Measurements from ENCODE around the gene VAT1L. TPM values are rescaled to one million over a fixed set of nuclear protein-coding genes. Genes with fewer than 3 reads are reported as not detected.

VAT1L gene
- total and polyA plus RNA-seq, 9 donors = 0.05 to 2.3 (median 0.23) TPM

DNA sequence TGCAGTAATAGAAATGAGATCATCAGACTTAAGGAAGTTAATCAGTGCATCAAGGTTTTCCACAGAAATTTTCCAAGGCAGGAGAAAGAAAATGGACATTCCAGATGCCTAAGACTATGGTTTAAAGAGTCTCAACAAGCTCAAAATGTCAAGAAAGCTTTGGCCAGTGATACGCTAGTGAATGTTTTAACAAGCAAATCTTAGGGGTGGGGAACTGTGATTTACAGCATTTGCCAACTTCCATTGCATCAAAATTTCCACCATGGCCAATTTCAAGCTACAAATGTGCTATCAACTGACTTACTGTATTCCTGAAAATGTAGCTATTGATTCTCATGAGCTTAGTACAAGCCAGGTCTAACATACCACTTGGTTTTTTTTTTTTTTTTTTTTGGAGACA, 151.6 kb downstream of the VAT1L start:
- WGBS, 3 donors = 44 to 67% (median 52%) methylated on average over 1 of the region's 1 CpG
- Histone ChIP-seq H3K27me3 (no peaks in the 10 kb centered on the region), H3K36me3 (no peaks in the 10 kb centered on the region), H3K27ac (no peak overlapping the region), H3K4me3 (no peak overlapping the region), H3K9me3 (no peaks in the 10 kb centered on the region), H3K4me1 (ENCODE audit: insufficient read depth) (no peaks in the 10 kb centered on the region)
- no peak for DNase-seq
- intact Hi-C loops (cut with DNase I) = no loop called here
- TF ChIP-seq EP300 (IDR thresholded peaks at IDR 0.05) (no peak), POLR2A (IDR thresholded peaks at IDR 0.05) (no peak)
- TF ChIP-seq, protein P1, sequence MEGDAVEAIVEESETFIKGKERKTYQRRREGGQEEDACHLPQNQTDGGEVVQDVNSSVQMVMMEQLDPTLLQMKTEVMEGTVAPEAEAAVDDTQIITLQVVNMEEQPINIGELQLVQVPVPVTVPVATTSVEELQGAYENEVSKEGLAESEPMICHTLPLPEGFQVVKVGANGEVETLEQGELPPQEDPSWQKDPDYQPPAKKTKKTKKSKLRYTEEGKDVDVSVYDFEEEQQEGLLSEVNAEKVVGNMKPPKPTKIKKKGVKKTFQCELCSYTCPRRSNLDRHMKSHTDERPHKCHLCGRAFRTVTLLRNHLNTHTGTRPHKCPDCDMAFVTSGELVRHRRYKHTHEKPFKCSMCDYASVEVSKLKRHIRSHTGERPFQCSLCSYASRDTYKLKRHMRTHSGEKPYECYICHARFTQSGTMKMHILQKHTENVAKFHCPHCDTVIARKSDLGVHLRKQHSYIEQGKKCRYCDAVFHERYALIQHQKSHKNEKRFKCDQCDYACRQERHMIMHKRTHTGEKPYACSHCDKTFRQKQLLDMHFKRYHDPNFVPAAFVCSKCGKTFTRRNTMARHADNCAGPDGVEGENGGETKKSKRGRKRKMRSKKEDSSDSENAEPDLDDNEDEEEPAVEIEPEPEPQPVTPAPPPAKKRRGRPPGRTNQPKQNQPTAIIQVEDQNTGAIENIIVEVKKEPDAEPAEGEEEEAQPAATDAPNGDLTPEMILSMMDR (IDR thresholded peaks at IDR 0.05) = no peak

DNA sequence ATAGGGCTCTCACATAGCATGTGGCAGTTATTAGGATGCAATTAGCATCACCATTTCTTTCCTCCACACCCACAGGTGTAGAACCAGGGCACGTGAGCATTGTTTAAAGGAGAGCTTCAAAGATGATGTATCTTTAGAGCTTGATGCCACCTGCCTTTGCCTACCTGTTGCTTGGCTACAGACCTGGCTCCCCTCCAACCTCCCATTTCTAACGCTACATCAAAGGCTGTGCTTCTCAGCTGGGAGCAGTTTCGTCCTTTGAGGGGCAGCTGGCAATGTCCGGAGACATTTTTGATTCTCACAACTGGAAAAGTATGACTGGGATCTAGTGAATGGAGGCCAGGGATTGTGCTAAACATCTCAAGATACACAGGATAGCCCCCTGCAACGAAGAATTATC, 155.4 kb downstream of the VAT1L start:
- no peak for DNase-seq

DNA sequence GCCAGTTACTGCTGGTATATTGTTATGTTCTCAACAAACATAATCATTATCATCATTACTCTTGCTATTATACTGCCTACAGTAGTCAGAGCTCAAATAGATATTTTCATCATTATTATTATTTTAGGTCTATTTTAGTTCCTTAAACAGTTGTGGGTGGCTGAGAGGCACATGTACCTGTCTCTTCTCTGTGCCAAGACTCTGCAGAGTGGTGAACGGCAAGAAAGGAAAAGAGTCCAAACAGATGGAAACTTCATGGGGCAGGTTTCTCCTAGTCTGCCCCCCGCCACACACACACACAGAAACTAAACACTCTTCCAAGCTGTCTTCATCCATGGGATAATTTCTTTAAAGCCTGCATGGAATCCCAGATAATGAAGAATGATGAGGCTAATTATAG, 156.3 kb downstream of the VAT1L start:
- 60 to 68% (median 64%) methylated on average over 2 of the region's 2 CpGs for WGBS, 3 donors
- H3K36me3 ChIP-seq = no peaks in the 10 kb centered on the region
- intact Hi-C loops (cut with DNase I) = no loop called here
- H3K4me3 ChIP-seq = no peak overlapping the region
- no peaks in the 10 kb centered on the region for H3K27me3 ChIP-seq
- no peak for DNase-seq
- H3K27ac ChIP-seq = no peak overlapping the region
- no peaks in the 10 kb centered on the region for H3K9me3 ChIP-seq
- TF ChIP-seq, protein P1 (IDR thresholded peaks at IDR 0.05) = no peak
- TF ChIP-seq POLR2A (IDR thresholded peaks at IDR 0.05) (no peak), EP300 (IDR thresholded peaks at IDR 0.05) (no peak)
- H3K4me1 ChIP-seq (ENCODE audit: insufficient read depth) = no peaks in the 10 kb centered on the region

More for the DNA sequence above, 155.4 kb downstream of the VAT1L start:
- H3K4me1 ChIP-seq (ENCODE audit: insufficient read depth) = no peaks in the 10 kb centered on the region
- intact Hi-C loops (cut with DNase I) = no loop called here
- H3K27ac ChIP-seq = no peak overlapping the region
- WGBS, 3 donors = 53 to 68% (median 54%) methylated on average over 5 of the region's 5 CpGs
- no peaks in the 10 kb centered on the region for H3K36me3 ChIP-seq
- no peak overlapping the region for H3K4me3 ChIP-seq
- H3K27me3 ChIP-seq = no peaks in the 10 kb centered on the region
- TF ChIP-seq, protein P1 (IDR thresholded peaks at IDR 0.05) = no peak
- no peak for TF ChIP-seq POLR2A (IDR thresholded peaks at IDR 0.05)
- TF ChIP-seq EP300 (IDR thresholded peaks at IDR 0.05) = no peak
- no peaks in the 10 kb centered on the region for H3K9me3 ChIP-seq

DNA sequence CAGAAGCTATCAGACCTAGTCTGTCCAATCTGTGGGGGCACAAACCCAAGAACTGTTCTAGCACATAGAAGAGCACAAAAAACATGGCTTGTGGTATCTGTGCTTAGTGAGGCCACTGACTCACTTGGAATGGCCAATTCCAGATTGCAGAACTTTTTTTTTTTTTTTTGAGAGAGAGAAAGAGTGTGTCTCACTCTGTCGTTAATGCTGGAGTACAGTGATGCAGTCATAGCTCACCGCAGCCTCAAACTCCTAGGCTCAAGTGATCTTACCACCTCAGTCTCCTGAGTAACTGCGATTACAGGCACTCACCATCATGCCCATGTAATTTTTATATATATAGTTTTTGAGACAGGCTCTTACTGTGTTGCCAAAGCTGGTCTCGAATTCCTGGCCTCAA, 156.8 kb downstream of the VAT1L start:
- Histone ChIP-seq H3K9me3 (no peaks in the 10 kb centered on the region), H3K27ac (no peak overlapping the region), H3K27me3 (no peaks in the 10 kb centered on the region), H3K4me3 (no peak overlapping the region), H3K36me3 (no peaks in the 10 kb centered on the region), H3K4me1 (ENCODE audit: insufficient read depth) (no peaks in the 10 kb centered on the region)
- no peak for DNase-seq
- WGBS, 3 donors = 74 to 77% (median 75%) methylated on average over 4 of the region's 4 CpGs
- intact Hi-C loops (cut with DNase I) = no loop called here
- TF ChIP-seq EP300 (IDR thresholded peaks at IDR 0.05) = no peak
- TF ChIP-seq POLR2A (IDR thresholded peaks at IDR 0.05) = no peak
- TF ChIP-seq, protein P1 (IDR thresholded peaks at IDR 0.05) = no peak

Measured in ovary (tissue), 9 donors.